Osteoblast (primary cell): ENCODE data around the gene CAMTA1. TPM values are rescaled to one million over a fixed set of nuclear protein-coding genes. Genes with fewer than 3 reads are reported as not detected.

ENCODE experiments used
- DNase-seq: peaks from one replicate; pipeline ENCODE4 v3.0.0; 2011; ENCODE audit warnings: low spot score, mixed read lengths; ENCODE audit not compliant: insufficient read length; ENCODE audit errors: missing footprints
- H2AFZ ChIP-seq: 2 replicates; pipeline ENCODE4 v1.6.0; 2011; ENCODE audit warnings: mild to moderate bottlenecking, low read length
- H3K27ac ChIP-seq: 2 replicates; pipeline ENCODE4 v1.5.1; 2011; ENCODE audit warnings: mild to moderate bottlenecking, low read depth, low read length, moderate library complexity
- H3K27me3 ChIP-seq: 2 replicates; pipeline ENCODE4 v1.6.0; 2012; ENCODE audit warnings: mild to moderate bottlenecking, control low read depth, inconsistent platforms, low read length, moderate library complexity; ENCODE audit not compliant: insufficient read depth
- H3K36me3 ChIP-seq: 2 replicates; pipeline ENCODE4 v1.5.1; 2011; ENCODE audit warnings: mild to moderate bottlenecking, low read length, control low read depth, moderate library complexity; ENCODE audit not compliant: insufficient read depth
- H3K4me1 ChIP-seq: 2 replicates; pipeline ENCODE4 v1.5.1; 2011; ENCODE audit warnings: mild to moderate bottlenecking, low read length, control low read depth, moderate library complexity; ENCODE audit not compliant: insufficient read depth
- H3K4me2 ChIP-seq: 2 replicates; pipeline ENCODE4 v1.6.0; 2011; ENCODE audit warnings: mild to moderate bottlenecking, low read length; ENCODE audit not compliant: insufficient read depth
- H3K4me3 ChIP-seq: fragments of 200-600 bp; sonication (generic); 3 replicates; pipeline ENCODE4 v1.5.1; 2012; ENCODE audit warnings: mild to moderate bottlenecking, low read length, inconsistent platforms; ENCODE audit not compliant: insufficient read depth
- H3K79me2 ChIP-seq: 2 replicates; pipeline ENCODE4 v1.6.0; 2012; ENCODE audit warnings: mild to moderate bottlenecking, low read length, control low read depth, inconsistent platforms; ENCODE audit not compliant: insufficient read depth
- H3K9me3 ChIP-seq: 2 replicates; pipeline ENCODE4 v1.5.1; 2011; ENCODE audit warnings: low read depth, low read length, control low read depth
- H4K20me1 ChIP-seq: 2 replicates; pipeline ENCODE4 v1.6.0; 2012; ENCODE audit warnings: mild to moderate bottlenecking, low read length, control low read depth; ENCODE audit not compliant: insufficient read depth
- CTCF ChIP-seq: IDR thresholded peaks from 2 replicates; pipeline ENCODE4 v1.5.1; 2011; ENCODE audit warnings: mild to moderate bottlenecking, low read depth, low read length, moderate library complexity; ENCODE audit errors: extremely low read depth
- total RNA-seq: library from RNA; depleted of rRNA; stranded (reverse); fragments of >200 nt; gene quantifications from 2 replicates; pipeline ENCODE4 v1.2.3, GENCODE V29; 2012

The CAMTA1 gene
- total RNA-seq, 1 donor: 47.4 TPM

- peak overlapping the region; percentile 99 for H3K27ac ChIP-seq
- DNase-seq: peak; percentile 93
- H3K4me3 ChIP-seq: no peak overlapping the region
- H3K36me3 ChIP-seq: no peaks in the 10 kb centered on the region
- H3K9me3 ChIP-seq: no peaks in the 10 kb centered on the region
- no peaks in the 10 kb centered on the region for H4K20me1 ChIP-seq
- peak overlapping the region; percentile 27 for H3K4me2 ChIP-seq
- H3K27me3 ChIP-seq: no peaks in the 10 kb centered on the region
- no peaks in the 10 kb centered on the region for H3K79me2 ChIP-seq
- peak overlapping the region; percentile 78 for H2AFZ ChIP-seq
- TF ChIP-seq CTCF: no peak
- H3K4me1 ChIP-seq: peaks cover 41% of the 10 kb centered on the region
Measured at GRCh38 chr1:7471836-7472235, 686.6 kb downstream of the CAMTA1 start.

- H3K4me1 ChIP-seq: peaks cover 44% of the 10 kb centered on the region
- no peaks in the 10 kb centered on the region for H3K79me2 ChIP-seq
- no peaks in the 10 kb centered on the region for H3K27me3 ChIP-seq
- H3K27ac ChIP-seq: peak overlapping the region; percentile 17
- no peak overlapping the region for H3K4me2 ChIP-seq
- peak; percentile 91 for DNase-seq
- H3K36me3 ChIP-seq: no peaks in the 10 kb centered on the region
- H2AFZ ChIP-seq: no peak overlapping the region
- no peak for TF ChIP-seq CTCF
- H3K9me3 ChIP-seq: no peaks in the 10 kb centered on the region
- H3K4me3 ChIP-seq: no peak overlapping the region
- H4K20me1 ChIP-seq: no peaks in the 10 kb centered on the region
Measured at GRCh38 chr1:7473223-7474142, 688.2 kb downstream of the CAMTA1 start.

GRCh38 chr1:7474143-7474490 is 688.9 kb downstream of the CAMTA1 start:
- Histone ChIP-seq H3K4me2 (no peak overlapping the region), H3K27me3 (no peaks in the 10 kb centered on the region), H4K20me1 (no peaks in the 10 kb centered on the region), H3K79me2 (no peaks in the 10 kb centered on the region), H3K4me1 (peaks cover 43% of the 10 kb centered on the region), H2AFZ (no peak overlapping the region), H3K36me3 (no peaks in the 10 kb centered on the region), H3K27ac (no peak overlapping the region), H3K4me3 (no peak overlapping the region), H3K9me3 (no peaks in the 10 kb centered on the region)
- no peak for TF ChIP-seq CTCF
- peak; percentile 25 for DNase-seq

GRCh38 chr1:7474786-7475502 is 689.7 kb downstream of the CAMTA1 start:
- no peaks in the 10 kb centered on the region for H3K79me2 ChIP-seq
- no peaks in the 10 kb centered on the region for H3K27me3 ChIP-seq
- H3K4me2 ChIP-seq: no peak overlapping the region
- no peaks in the 10 kb centered on the region for H3K36me3 ChIP-seq
- H3K27ac ChIP-seq: no peak overlapping the region
- H3K9me3 ChIP-seq: no peaks in the 10 kb centered on the region
- DNase-seq: peak; percentile 78
- no peak overlapping the region for H3K4me3 ChIP-seq
- peaks cover 36% of the 10 kb centered on the region for H3K4me1 ChIP-seq
- no peak for TF ChIP-seq CTCF
- no peaks in the 10 kb centered on the region for H4K20me1 ChIP-seq
- no peak overlapping the region for H2AFZ ChIP-seq
